Naive B cell (primary cell): ENCODE results near the gene NEK11. TPM values are rescaled to one million over a fixed set of nuclear protein-coding genes. Genes with fewer than 3 reads are reported as not detected.
"Not testable (repeated sequence)": the region's sequence is repeated elsewhere in the genome, so short reads cannot be mapped to it uniquely, and the experiment has no call there.

Source experiments
- ATAC-seq, 2 donors: fragments of 150-1000 bp; cut with Tn5 transposase; 2 replicates each; pipeline ENCODE4 v1.10.0; 2021; ENCODE audit warnings: low read depth in 2 of 2, mild to moderate bottlenecking in 2 of 2, moderate library complexity in 2 of 2
- DNase-seq: peaks from one replicate; pipeline ENCODE4 v3.0.0; 2022
- H3K27ac Mint-ChIP-seq, 6 donors: one replicate each; pipeline ENCODE4 v1.8.0; 2020 to 2022; ENCODE audit warnings: mild to moderate bottlenecking in 6 of 6, mixed read lengths in 6 of 6, moderate library complexity in 5 of 6, inconsistent platforms in 2 of 6
- H3K27me3 Mint-ChIP-seq, 3 donors: one replicate each; pipeline ENCODE4 v1.8.0; 2021 to 2022; ENCODE audit warnings: mixed read lengths in 3 of 3, mild to moderate bottlenecking in 1 of 3
- H3K36me3 Mint-ChIP-seq, 2 donors: one replicate each; pipeline ENCODE4 v1.8.0; 2020 to 2022; ENCODE audit warnings: mixed read lengths in 2 of 2, inconsistent platforms in 1 of 2, mild to moderate bottlenecking in 1 of 2
- H3K4me1 Mint-ChIP-seq, 3 donors: one replicate each; pipeline ENCODE4 v1.8.0; 2020 to 2022; ENCODE audit warnings: mixed read lengths in 3 of 3, inconsistent platforms in 1 of 3, mild to moderate bottlenecking in 1 of 3, moderate library complexity in 1 of 3
- H3K4me3 Mint-ChIP-seq, 8 donors: one replicate each; pipeline ENCODE4 v1.8.0; 2020 to 2022; ENCODE audit warnings: mild to moderate bottlenecking in 8 of 8, mixed read lengths in 8 of 8, moderate library complexity in 8 of 8, inconsistent platforms in 2 of 8
- H3K9me3 Mint-ChIP-seq, 7 donors: one replicate each; pipeline ENCODE4 v1.8.0; 2020 to 2022; ENCODE audit warnings: mixed read lengths in 7 of 7, mild to moderate bottlenecking in 5 of 7, inconsistent platforms in 2 of 7, moderate library complexity in 1 of 7
- polyA plus RNA-seq, 6 donors: library from polyadenylated mRNA; unstranded; fragments of 300-500 nt; fragmentation: Illumina TruSeq; gene quantifications; one replicate each; pipeline ENCODE4 v1.2.3, GENCODE V29; 2021; ENCODE audit warnings: low read depth in 6 of 6

Gene NEK11
- polyA plus RNA-seq, 6 donors from 2014 or later = 0.52 to 1.4 (median 0.89) TPM; not detected in 1

- Mint-ChIP-seq H3K36me3 (no peaks in the 10 kb centered on the region), H3K4me3 (no peak overlapping the region), H3K9me3 (no peaks in the 10 kb centered on the region), H3K4me1 (no peaks in the 10 kb centered on the region), H3K27ac (no peak overlapping the region), H3K27me3 (peaks cover 0 to 8% (median 4%) of the 10 kb centered on the region in 3 donors)
- ATAC-seq (no peak), DNase-seq (no peak)
Observed at GRCh38 chr3:131323014-131323413, 296.3 kb downstream of the NEK11 start.

GRCh38 chr3:131323792-131324191 is 297.1 kb downstream of the NEK11 start:
- H3K4me1 Mint-ChIP-seq = no peaks in the 10 kb centered on the region
- no peak overlapping the region for H3K4me3 Mint-ChIP-seq
- H3K36me3 Mint-ChIP-seq = no peaks in the 10 kb centered on the region
- ATAC-seq (no peak), DNase-seq (no peak)
- H3K27me3 Mint-ChIP-seq = peaks cover 0 to 5% (median 4%) of the 10 kb centered on the region in 3 donors
- no peak overlapping the region for H3K27ac Mint-ChIP-seq
- H3K9me3 Mint-ChIP-seq = no peaks in the 10 kb centered on the region

- peaks cover 1 to 6% (median 3%) of the 10 kb centered on the region in 3 donors for H3K4me1 Mint-ChIP-seq
- DNase-seq (no peak), ATAC-seq (no peak)
- H3K27ac Mint-ChIP-seq = no peak overlapping the region
- H3K9me3 Mint-ChIP-seq = no peaks in the 10 kb centered on the region
- no peak overlapping the region for H3K4me3 Mint-ChIP-seq
- H3K27me3 Mint-ChIP-seq = peaks cover 0 to 5% (median 4%) of the 10 kb centered on the region in 3 donors
- no peaks in the 10 kb centered on the region for H3K36me3 Mint-ChIP-seq
Observed at GRCh38 chr3:131324923-131325322, 298.2 kb downstream of the NEK11 start.

GRCh38 chr3:131326307-131326706 is 299.6 kb downstream of the NEK11 start:
- peaks cover 0 to 4% (median 0%) of the 10 kb centered on the region in 3 donors for H3K27me3 Mint-ChIP-seq
- no peak overlapping the region for H3K27ac Mint-ChIP-seq
- H3K9me3 Mint-ChIP-seq = no peaks in the 10 kb centered on the region
- peaks cover 2 to 10% (median 7%) of the 10 kb centered on the region in 3 donors for H3K4me1 Mint-ChIP-seq
- H3K4me3 Mint-ChIP-seq = no peak overlapping the region
- no peaks in the 10 kb centered on the region for H3K36me3 Mint-ChIP-seq
- DNase-seq (no peak), ATAC-seq (no peak)

- Mint-ChIP-seq H3K27me3 (peaks cover 0 to 4% (median 0%) of the 10 kb centered on the region in 3 donors), H3K27ac (no peak overlapping the region), H3K9me3 (peaks cover 0 to 5% (median 0%) of the 10 kb centered on the region in 7 donors), H3K4me1 (peaks cover 2 to 10% (median 7%) of the 10 kb centered on the region in 3 donors), H3K36me3 (no peaks in the 10 kb centered on the region), H3K4me3 (no peak overlapping the region)
- no peak for ATAC-seq
- no peak for DNase-seq
Observed at GRCh38 chr3:131328721-131329120, 302.0 kb downstream of the NEK11 start.

GRCh38 chr3:131329774-131330173 is 303.1 kb downstream of the NEK11 start:
- DNase-seq = no peak
- no peak overlapping the region for H3K4me3 Mint-ChIP-seq
- H3K27me3 Mint-ChIP-seq = peaks cover 0 to 4% (median 0%) of the 10 kb centered on the region in 3 donors

GRCh38 chr3:131331456-131332085 is 304.9 kb downstream of the NEK11 start:
- not testable (repeated sequence) for H3K27me3 Mint-ChIP-seq, ATAC-seq, H3K36me3 Mint-ChIP-seq, DNase-seq, H3K27ac Mint-ChIP-seq, H3K4me3 Mint-ChIP-seq
- Mint-ChIP-seq H3K9me3 (peaks cover 0 to 15% (median 4%) of the 10 kb centered on the region in 7 donors), H3K4me1 (peaks cover 2 to 10% (median 7%) of the 10 kb centered on the region in 3 donors)

More at GRCh38 chr3:131329774-131330173, 303.1 kb downstream of the NEK11 start:
- peaks cover 2 to 10% (median 7%) of the 10 kb centered on the region in 3 donors for H3K4me1 Mint-ChIP-seq
- peaks cover 0 to 5% (median 0%) of the 10 kb centered on the region in 7 donors for H3K9me3 Mint-ChIP-seq
- no peaks in the 10 kb centered on the region for H3K36me3 Mint-ChIP-seq
- ATAC-seq = peak in 1 of 2 donors; percentile 32
- H3K27ac Mint-ChIP-seq = peak overlapping the region in 1 of 6 donors; percentile 8

- peaks cover 0 to 7% of the 10 kb centered on the region in 2 donors for H3K36me3 Mint-ChIP-seq
- H3K4me3 Mint-ChIP-seq = no peak overlapping the region
- peaks cover 0 to 6% (median 0%) of the 10 kb centered on the region in 3 donors for H3K27me3 Mint-ChIP-seq
- no peak overlapping the region for H3K27ac Mint-ChIP-seq
- no peak for DNase-seq
- peaks cover 0 to 25% (median 9%) of the 10 kb centered on the region in 7 donors for H3K9me3 Mint-ChIP-seq
- no peaks in the 10 kb centered on the region for H3K4me1 Mint-ChIP-seq
- ATAC-seq = no peak
Observed at GRCh38 chr3:131338948-131339640, 312.4 kb downstream of the NEK11 start.

GRCh38 chr3:131341761-131342160 is 315.1 kb downstream of the NEK11 start:
- peaks cover 0 to 6% (median 0%) of the 10 kb centered on the region in 3 donors for H3K27me3 Mint-ChIP-seq
- ATAC-seq = no peak
- H3K9me3 Mint-ChIP-seq = peaks cover 0 to 21% (median 7%) of the 10 kb centered on the region in 7 donors
- H3K27ac Mint-ChIP-seq = no peak overlapping the region
- no peaks in the 10 kb centered on the region for H3K4me1 Mint-ChIP-seq
- no peak for DNase-seq
- H3K36me3 Mint-ChIP-seq = peaks cover 0 to 12% of the 10 kb centered on the region in 2 donors
- H3K4me3 Mint-ChIP-seq = no peak overlapping the region

- Mint-ChIP-seq H3K36me3 (peaks cover 0 to 7% of the 10 kb centered on the region in 2 donors), H3K27me3 (no peaks in the 10 kb centered on the region), H3K4me1 (peaks cover 5 to 14% (median 10%) of the 10 kb centered on the region in 3 donors), H3K9me3 (peaks cover 0 to 8% (median 3%) of the 10 kb centered on the region in 7 donors), H3K4me3 (no peak overlapping the region), H3K27ac (no peak overlapping the region)
- DNase-seq (no peak), ATAC-seq (no peak)
Observed at GRCh38 chr3:131348911-131349310, 322.2 kb downstream of the NEK11 start.

- DNase-seq = no peak
- peaks cover 6 to 16% (median 10%) of the 10 kb centered on the region in 3 donors for H3K4me1 Mint-ChIP-seq
- peaks cover 0 to 6% (median 2%) of the 10 kb centered on the region in 7 donors for H3K9me3 Mint-ChIP-seq
- peak overlapping the region in 1 of 8 donors; percentile 11 for H3K4me3 Mint-ChIP-seq
- H3K27ac Mint-ChIP-seq = peak overlapping the region in 1 of 6 donors; percentile 60
- H3K27me3 Mint-ChIP-seq = no peaks in the 10 kb centered on the region
- no peak for ATAC-seq
- peaks cover 0 to 1% of the 10 kb centered on the region in 2 donors for H3K36me3 Mint-ChIP-seq
Observed at GRCh38 chr3:131349454-131349853, 322.8 kb downstream of the NEK11 start.

GRCh38 chr3:131349946-131350347 is 323.3 kb downstream of the NEK11 start:
- ATAC-seq = no peak
- Mint-ChIP-seq H3K27me3 (no peaks in the 10 kb centered on the region), H3K27ac (no peak overlapping the region), H3K4me3 (no peak overlapping the region), H3K4me1 (peaks cover 6 to 16% (median 10%) of the 10 kb centered on the region in 3 donors), H3K9me3 (peaks cover 0 to 6% (median 0%) of the 10 kb centered on the region in 7 donors), H3K36me3 (no peaks in the 10 kb centered on the region)
- no peak for DNase-seq

GRCh38 chr3:131350506-131350905 is 323.8 kb downstream of the NEK11 start:
- no peak overlapping the region for H3K4me3 Mint-ChIP-seq
- DNase-seq = no peak
- no peak for ATAC-seq
- no peaks in the 10 kb centered on the region for H3K27me3 Mint-ChIP-seq
- H3K27ac Mint-ChIP-seq = no peak overlapping the region
- H3K4me1 Mint-ChIP-seq = peaks cover 6 to 16% (median 10%) of the 10 kb centered on the region in 3 donors
- no peaks in the 10 kb centered on the region for H3K36me3 Mint-ChIP-seq
- peaks cover 0 to 6% (median 0%) of the 10 kb centered on the region in 7 donors for H3K9me3 Mint-ChIP-seq
